ENCODE results near the gene ZNF512B.

The ZNF512B gene

DNA sequence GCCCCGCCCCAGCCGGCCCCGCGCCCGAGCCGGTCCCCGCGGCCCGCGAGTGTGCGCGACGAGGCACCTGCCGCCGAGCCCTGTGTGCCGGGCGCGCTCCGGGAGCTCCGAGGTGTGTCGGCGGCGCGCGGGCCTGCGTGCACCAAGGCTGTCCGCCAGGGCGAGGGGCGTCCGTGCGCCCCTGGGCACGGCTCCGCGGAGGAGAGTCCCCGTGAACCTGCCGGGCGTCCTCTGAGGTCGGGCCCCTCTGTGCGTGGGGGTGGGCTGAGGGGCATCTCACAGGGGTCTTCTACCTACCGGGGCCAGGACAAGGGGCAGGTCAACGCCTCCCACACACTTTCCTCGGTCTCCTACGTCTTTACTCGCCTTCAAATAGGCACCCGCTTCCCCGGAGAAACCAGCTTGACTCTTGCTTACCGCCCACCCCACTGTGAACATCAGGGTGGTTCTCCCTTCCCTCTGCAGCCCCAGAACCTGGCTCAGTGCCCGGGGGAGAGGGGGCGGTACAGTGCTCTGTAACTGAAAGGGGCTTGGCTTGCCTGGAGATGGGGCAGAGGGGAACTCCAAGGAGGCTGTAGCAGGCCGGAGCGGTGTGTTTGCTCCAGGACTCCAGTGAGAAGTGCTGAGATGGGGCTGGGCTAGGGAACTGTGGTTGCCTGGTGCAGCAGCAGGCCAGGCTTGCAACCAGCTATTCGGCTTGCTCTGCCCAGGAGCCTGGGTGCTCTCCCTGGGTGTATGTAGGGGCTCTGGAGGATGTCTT is 10.0 kb upstream of the ZNF512B start, which contains the start of gene SAMD10:
TSS of gene SAMD10 (minus strand) at position 86 of the 760 bp plus-strand sequence. CDS start 175 bp downstream, outside the sequence.
- ATAC-seq, result peak; percentile 51
- no peak for TF ChIP-seq ZNF8 (CRISPR knock-in tag; IDR thresholded peaks at IDR 0.05)
- no peak for TF ChIP-seq RARB (CRISPR knock-in tag; IDR thresholded peaks at IDR 0.05)
- TF ChIP-seq TCF4 (CRISPR knock-in tag; IDR thresholded peaks at IDR 0.05; ENCODE audit: borderline replicate concordance), result no peak
- no peak for TF ChIP-seq ARNTL (CRISPR knock-in tag; IDR thresholded peaks at IDR 0.05; ENCODE audit: borderline replicate concordance, low read depth)
- no peak for TF ChIP-seq GLIS3 (CRISPR knock-in tag; IDR thresholded peaks at IDR 0.05)

DNA sequence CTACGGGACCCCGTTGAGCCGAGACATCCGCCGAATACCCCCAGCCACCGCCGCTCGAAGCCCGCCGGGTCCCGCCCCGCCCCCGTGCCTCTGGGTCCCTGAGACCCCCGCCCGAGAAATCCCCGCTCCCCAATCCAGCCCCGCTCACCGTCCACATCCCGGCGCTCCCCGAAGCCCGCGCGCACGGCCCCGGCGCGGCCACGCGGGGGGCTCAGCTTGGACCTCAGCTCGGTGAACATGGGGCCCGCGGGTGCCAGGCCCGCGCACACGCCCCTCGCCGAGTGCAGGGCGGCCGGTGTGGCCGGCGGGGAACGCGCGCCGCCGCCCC is 9.5 kb upstream of the ZNF512B start:
- TF ChIP-seq TOX (CRISPR knock-in tag; IDR thresholded peaks at IDR 0.05; ENCODE audit: borderline replicate concordance), result no peak
- TF ChIP-seq TCF4 (CRISPR knock-in tag; IDR thresholded peaks at IDR 0.05; ENCODE audit: borderline replicate concordance), result no peak
- no peak for TF ChIP-seq ZC3H10 (CRISPR knock-in tag; IDR thresholded peaks at IDR 0.05)
- TF ChIP-seq, protein P1, sequence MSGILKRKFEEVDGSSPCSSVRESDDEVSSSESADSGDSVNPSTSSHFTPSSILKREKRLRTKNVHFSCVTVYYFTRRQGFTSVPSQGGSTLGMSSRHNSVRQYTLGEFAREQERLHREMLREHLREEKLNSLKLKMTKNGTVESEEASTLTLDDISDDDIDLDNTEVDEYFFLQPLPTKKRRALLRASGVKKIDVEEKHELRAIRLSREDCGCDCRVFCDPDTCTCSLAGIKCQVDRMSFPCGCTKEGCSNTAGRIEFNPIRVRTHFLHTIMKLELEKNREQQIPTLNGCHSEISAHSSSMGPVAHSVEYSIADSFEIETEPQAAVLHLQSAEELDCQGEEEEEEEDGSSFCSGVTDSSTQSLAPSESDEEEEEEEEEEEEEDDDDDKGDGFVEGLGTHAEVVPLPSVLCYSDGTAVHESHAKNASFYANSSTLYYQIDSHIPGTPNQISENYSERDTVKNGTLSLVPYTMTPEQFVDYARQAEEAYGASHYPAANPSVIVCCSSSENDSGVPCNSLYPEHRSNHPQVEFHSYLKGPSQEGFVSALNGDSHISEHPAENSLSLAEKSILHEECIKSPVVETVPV (CRISPR knock-in tag; IDR thresholded peaks at IDR 0.05), result no peak
- no peak for TF ChIP-seq SNAI2 (CRISPR knock-in tag; IDR thresholded peaks at IDR 0.05)
- no peak for TF ChIP-seq CSDC2 (CRISPR knock-in tag; IDR thresholded peaks at IDR 0.05)
- no peak for TF ChIP-seq ISL1 (CRISPR knock-in tag; IDR thresholded peaks at IDR 0.05)
- TF ChIP-seq ZNF565 (CRISPR knock-in tag; conservative IDR thresholded peaks at IDR 0.05; ENCODE audit: low read depth), result no peak
- TF ChIP-seq RARB (CRISPR knock-in tag; IDR thresholded peaks at IDR 0.05), result no peak
- TF ChIP-seq ARNTL (CRISPR knock-in tag; IDR thresholded peaks at IDR 0.05; ENCODE audit: borderline replicate concordance, low read depth), result no peak
- TF ChIP-seq ZNF8 (CRISPR knock-in tag; IDR thresholded peaks at IDR 0.05), result no peak
- TF ChIP-seq, protein P2, sequence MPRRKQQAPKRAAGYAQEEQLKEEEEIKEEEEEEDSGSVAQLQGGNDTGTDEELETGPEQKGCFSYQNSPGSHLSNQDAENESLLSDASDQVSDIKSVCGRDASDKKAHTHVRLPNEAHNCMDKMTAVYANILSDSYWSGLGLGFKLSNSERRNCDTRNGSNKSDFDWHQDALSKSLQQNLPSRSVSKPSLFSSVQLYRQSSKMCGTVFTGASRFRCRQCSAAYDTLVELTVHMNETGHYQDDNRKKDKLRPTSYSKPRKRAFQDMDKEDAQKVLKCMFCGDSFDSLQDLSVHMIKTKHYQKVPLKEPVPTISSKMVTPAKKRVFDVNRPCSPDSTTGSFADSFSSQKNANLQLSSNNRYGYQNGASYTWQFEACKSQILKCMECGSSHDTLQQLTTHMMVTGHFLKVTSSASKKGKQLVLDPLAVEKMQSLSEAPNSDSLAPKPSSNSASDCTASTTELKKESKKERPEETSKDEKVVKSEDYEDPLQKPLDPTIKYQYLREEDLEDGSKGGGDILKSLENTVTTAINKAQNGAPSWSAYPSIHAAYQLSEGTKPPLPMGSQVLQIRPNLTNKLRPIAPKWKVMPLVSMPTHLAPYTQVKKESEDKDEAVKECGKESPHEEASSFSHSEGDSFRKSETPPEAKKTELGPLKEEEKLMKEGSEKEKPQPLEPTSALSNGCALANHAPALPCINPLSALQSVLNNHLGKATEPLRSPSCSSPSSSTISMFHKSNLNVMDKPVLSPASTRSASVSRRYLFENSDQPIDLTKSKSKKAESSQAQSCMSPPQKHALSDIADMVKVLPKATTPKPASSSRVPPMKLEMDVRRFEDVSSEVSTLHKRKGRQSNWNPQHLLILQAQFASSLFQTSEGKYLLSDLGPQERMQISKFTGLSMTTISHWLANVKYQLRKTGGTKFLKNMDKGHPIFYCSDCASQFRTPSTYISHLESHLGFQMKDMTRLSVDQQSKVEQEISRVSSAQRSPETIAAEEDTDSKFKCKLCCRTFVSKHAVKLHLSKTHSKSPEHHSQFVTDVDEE (CRISPR knock-in tag; IDR thresholded peaks at IDR 0.05), result no peak
- TF ChIP-seq, protein P3, sequence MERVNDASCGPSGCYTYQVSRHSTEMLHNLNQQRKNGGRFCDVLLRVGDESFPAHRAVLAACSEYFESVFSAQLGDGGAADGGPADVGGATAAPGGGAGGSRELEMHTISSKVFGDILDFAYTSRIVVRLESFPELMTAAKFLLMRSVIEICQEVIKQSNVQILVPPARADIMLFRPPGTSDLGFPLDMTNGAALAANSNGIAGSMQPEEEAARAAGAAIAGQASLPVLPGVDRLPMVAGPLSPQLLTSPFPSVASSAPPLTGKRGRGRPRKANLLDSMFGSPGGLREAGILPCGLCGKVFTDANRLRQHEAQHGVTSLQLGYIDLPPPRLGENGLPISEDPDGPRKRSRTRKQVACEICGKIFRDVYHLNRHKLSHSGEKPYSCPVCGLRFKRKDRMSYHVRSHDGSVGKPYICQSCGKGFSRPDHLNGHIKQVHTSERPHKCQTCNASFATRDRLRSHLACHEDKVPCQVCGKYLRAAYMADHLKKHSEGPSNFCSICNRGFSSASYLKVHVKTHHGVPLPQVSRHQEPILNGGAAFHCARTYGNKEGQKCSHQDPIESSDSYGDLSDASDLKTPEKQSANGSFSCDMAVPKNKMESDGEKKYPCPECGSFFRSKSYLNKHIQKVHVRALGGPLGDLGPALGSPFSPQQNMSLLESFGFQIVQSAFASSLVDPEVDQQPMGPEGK (CRISPR knock-in tag; IDR thresholded peaks at IDR 0.05; ENCODE audit: borderline replicate concordance), result no peak
- TF ChIP-seq, protein P4, sequence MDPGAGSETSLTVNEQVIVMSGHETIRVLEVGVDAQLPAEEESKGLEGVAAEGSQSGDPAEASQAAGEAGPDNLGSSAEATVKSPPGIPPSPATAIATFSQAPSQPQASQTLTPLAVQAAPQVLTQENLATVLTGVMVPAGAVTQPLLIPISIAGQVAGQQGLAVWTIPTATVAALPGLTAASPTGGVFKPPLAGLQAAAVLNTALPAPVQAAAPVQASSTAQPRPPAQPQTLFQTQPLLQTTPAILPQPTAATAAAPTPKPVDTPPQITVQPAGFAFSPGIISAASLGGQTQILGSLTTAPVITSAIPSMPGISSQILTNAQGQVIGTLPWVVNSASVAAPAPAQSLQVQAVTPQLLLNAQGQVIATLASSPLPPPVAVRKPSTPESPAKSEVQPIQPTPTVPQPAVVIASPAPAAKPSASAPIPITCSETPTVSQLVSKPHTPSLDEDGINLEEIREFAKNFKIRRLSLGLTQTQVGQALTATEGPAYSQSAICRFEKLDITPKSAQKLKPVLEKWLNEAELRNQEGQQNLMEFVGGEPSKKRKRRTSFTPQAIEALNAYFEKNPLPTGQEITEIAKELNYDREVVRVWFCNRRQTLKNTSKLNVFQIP (CRISPR knock-in tag; IDR thresholded peaks at IDR 0.05; ENCODE audit: borderline replicate concordance, low read depth), result no peak
- no peak for ATAC-seq

DNA sequence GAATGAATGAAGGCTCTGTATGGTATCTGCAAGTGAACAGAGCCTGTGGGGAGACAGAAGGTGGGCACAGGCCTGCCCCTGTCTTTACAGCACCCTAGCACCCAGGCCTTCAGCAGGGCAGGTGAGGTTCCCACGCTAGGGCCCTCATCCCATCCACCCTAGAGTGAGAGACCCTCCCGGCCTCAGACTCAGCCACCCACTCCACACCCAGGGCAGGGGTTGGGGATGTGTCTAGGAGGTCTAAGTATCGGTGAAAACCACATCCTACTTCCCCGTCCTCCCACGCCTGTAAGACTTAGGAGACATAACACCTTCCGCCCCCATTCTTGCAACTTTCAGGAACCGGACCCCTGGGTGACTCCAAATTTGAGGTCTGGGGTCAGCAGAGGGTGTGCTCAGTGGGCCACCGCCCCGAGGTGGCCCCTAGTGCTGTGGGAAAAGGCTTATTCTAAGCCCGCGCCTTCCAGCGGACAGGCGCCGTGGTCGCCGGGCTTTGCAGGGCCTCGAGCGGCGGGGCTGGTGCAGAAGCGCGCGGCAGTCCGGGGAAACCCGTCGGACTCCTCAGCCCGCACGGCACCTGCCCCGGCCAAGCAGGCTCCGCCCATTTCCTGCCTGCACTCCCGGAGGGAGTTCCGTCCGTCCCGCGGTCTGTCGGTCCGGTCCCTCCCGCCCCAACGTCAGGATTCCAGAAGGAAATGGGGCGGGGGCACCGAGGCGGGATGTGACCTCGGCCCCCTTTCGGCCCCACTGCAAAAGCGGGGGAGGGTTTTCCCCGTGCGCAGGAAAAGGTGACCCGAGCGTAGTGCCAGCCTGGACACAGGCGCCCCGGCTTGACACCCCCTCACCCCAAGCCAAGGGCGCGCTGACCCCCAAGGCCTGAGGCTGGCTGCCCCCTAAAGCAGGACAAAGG is 8.8 kb upstream of the ZNF512B start:
- TF ChIP-seq OSR1 (CRISPR knock-in tag; IDR thresholded peaks at IDR 0.05) (no peak), PPARA (CRISPR knock-in tag; IDR thresholded peaks at IDR 0.05; ENCODE audit: borderline replicate concordance) (no peak), SNAI2 (CRISPR knock-in tag; IDR thresholded peaks at IDR 0.05) (no peak), ESRRG (CRISPR knock-in tag; IDR thresholded peaks at IDR 0.05) (no peak)
- TF ChIP-seq, protein P2 (CRISPR knock-in tag; IDR thresholded peaks at IDR 0.05), result no peak
- TF ChIP-seq, protein P3 (CRISPR knock-in tag; IDR thresholded peaks at IDR 0.05; ENCODE audit: borderline replicate concordance), result no peak
- peak; percentile 20 for ATAC-seq

All from SK-N-SH treated with all-trans-retinoic acid at 6 μM for 48 hours (cell line).